Vagina (tissue), 2 donors: ENCODE results near the gene CRISPLD2.

ENCODE experiments used
- CTCF ChIP-seq, 3 experiments: fragments of 450-650 bp in 2 of 3; fragments of 200-600 bp in 1 of 3; sonication (generic) in 1 of 3; IDR thresholded peaks; one replicate each; pipeline ENCODE4 v1.5.1; 2017 to 2019; ENCODE audit warnings: antibody characterized with exemption in 3 of 3, mild to moderate bottlenecking in 2 of 3, moderate library complexity in 2 of 3
- POLR2A ChIP-seq, 2 donors: fragments of 450-650 bp; IDR thresholded peaks; one replicate each; pipeline ENCODE4 v1.6.1; 2017; ENCODE audit warnings: antibody characterized with exemption in 2 of 2, mild to moderate bottlenecking in 2 of 2, moderate library complexity in 2 of 2
- POLR2AphosphoS5 ChIP-seq, 2 donors: sonication (generic); formaldehyde crosslinking; IDR thresholded peaks; one replicate each; pipeline ENCODE4 v1.9.0; 2017; ENCODE audit warnings: antibody characterized with exemption in 2 of 2, mild to moderate bottlenecking in 2 of 2, low read depth in 1 of 2; ENCODE audit not compliant: insufficient read depth in 1 of 2

GRCh38 chr16:84782846-84783245, 36.9 kb upstream of the CRISPLD2 start:
- no peak for TF ChIP-seq POLR2A (IDR thresholded peaks at IDR 0.05)
- TF ChIP-seq CTCF (IDR thresholded peaks at IDR 0.05), result no peak
- TF ChIP-seq POLR2AphosphoS5 (IDR thresholded peaks at IDR 0.05; ENCODE audit: insufficient read depth in 1 of 2, low read depth in 1 of 2), result no peak
